Measurements from ENCODE around the gene UBXN1. TPM values are rescaled to one million over a fixed set of nuclear protein-coding genes. Genes with fewer than 3 reads are reported as not detected.

Gene UBXN1
- total RNA-seq, 1 experiment from 2014 or later: 150 TPM

- TF ChIP-seq CTCF (conservative IDR thresholded peaks at IDR 0.05) (no peak), EZH2 (IDR thresholded peaks at IDR 0.05; ENCODE audit: low read depth) (no peak)
- peak overlapping the region; percentile 79; the same call in 1 of the 2 replicates for H3K4me3 ChIP-seq
- peak in 1 of 2 experiments; percentile 47 for DNase-seq
- no peaks in the 10 kb centered on the region for H3K9me2 ChIP-seq (ENCODE audit: insufficient read depth)
- ChIA-PET CTCF (no interaction called here), POLR2A (ENCODE audit: unreplicated experiment) (no interaction called here)
- peaks cover 19% of the 10 kb centered on the region for H3K36me3 ChIP-seq (ENCODE audit: low read depth)
- H3K27ac ChIP-seq: peak overlapping the region; percentile 79; the same call in 1 of the 2 replicates
- H4K20me1 ChIP-seq (ENCODE audit: insufficient read depth): peaks cover 3% of the 10 kb centered on the region; the same call in 1 of the 2 replicates
- H3K27me3 ChIP-seq (ENCODE audit: insufficient read depth, low read depth): no peaks in the 10 kb centered on the region
- intact Hi-C loops (cut with micrococcal nuclease; ENCODE audit: unreplicated experiment): loop anchor here (5.0 to 10.0 kb wide), 5 partner anchors 47 to 127 kb away; partner anchors contain the start of genes B3GAT3, HNRNPUL2, POLR2G and TTC9C
- peaks cover 89% of the 10 kb centered on the region for H3F3A ChIP-seq (ENCODE audit: insufficient read depth, low read depth)
- no TSS peak for BruUV-seq (replicated peaks)
- peak overlapping the region; percentile 72 for H3K4me2 ChIP-seq
- H3K79me2 ChIP-seq (ENCODE audit: low read depth): peaks cover 84% of the 10 kb centered on the region
- H2AFZ ChIP-seq: no peak overlapping the region
- H3K4me1 ChIP-seq (replicated peaks; ENCODE audit: insufficient read depth): peaks cover 52% of the 10 kb centered on the region
- no peaks in the 10 kb centered on the region for H3K9me3 ChIP-seq (ENCODE audit: insufficient read depth, low read depth)
Measured at GRCh38 chr11:62669420-62670161, 9.3 kb downstream of the UBXN1 start.

GRCh38 chr11:62667460-62667859 lies 11.4 kb downstream of the UBXN1 start:
- Histone ChIP-seq H3K9me3 (ENCODE audit: insufficient read depth, low read depth) (no peaks in the 10 kb centered on the region), H3K4me3 (peak overlapping the region; percentile 88; the same call in 1 of the 2 replicates), H3K4me1 (replicated peaks; ENCODE audit: insufficient read depth) (peaks cover 41% of the 10 kb centered on the region), H3K36me3 (ENCODE audit: low read depth) (peaks cover 24% of the 10 kb centered on the region), H3K4me2 (peak overlapping the region; percentile 98), H3K79me2 (ENCODE audit: low read depth) (peaks cover 80% of the 10 kb centered on the region), H3K9me2 (ENCODE audit: insufficient read depth) (no peaks in the 10 kb centered on the region), H3K27ac (peak overlapping the region; percentile 72), H3K27me3 (ENCODE audit: insufficient read depth, low read depth) (no peaks in the 10 kb centered on the region), H2AFZ (no peak overlapping the region), H3F3A (ENCODE audit: insufficient read depth, low read depth) (peaks cover 83% of the 10 kb centered on the region), H4K20me1 (ENCODE audit: insufficient read depth) (no peaks in the 10 kb centered on the region; the same call in none of the 2 replicates)
- POLR2A ChIA-PET (ENCODE audit: unreplicated experiment): interaction anchor here (0.5 to 0.7 kb wide), 6 partner anchors 14 to 249 kb away, joined by 3 to 8 read pairs (median 4); partner anchors contain the start of genes INTS5 and SCGB1A1
- BruUV-seq (replicated peaks): no TSS peak
- no peak for DNase-seq
- CTCF ChIA-PET: no interaction called here
- TF ChIP-seq EZH2 (IDR thresholded peaks at IDR 0.05; ENCODE audit: low read depth): no peak
- no peak for TF ChIP-seq CTCF (conservative IDR thresholded peaks at IDR 0.05)
- intact Hi-C loops (cut with micrococcal nuclease; ENCODE audit: unreplicated experiment): loop anchor here (5.0 kb wide), 3 partner anchors 45 to 125 kb away; partner anchors contain the start of genes B3GAT3 and TUT1

GRCh38 chr11:62666259-62666926 lies 12.5 kb downstream of the UBXN1 start:
- Histone ChIP-seq H3K27ac (peak overlapping the region; percentile 72), H3K9me2 (ENCODE audit: insufficient read depth) (no peaks in the 10 kb centered on the region), H3K4me2 (peak overlapping the region; percentile 98), H3K79me2 (ENCODE audit: low read depth) (peaks cover 72% of the 10 kb centered on the region), H3K27me3 (ENCODE audit: insufficient read depth, low read depth) (no peaks in the 10 kb centered on the region), H3K4me3 (peak overlapping the region; percentile 88), H3K36me3 (ENCODE audit: low read depth) (peaks cover 24% of the 10 kb centered on the region), H3F3A (ENCODE audit: insufficient read depth, low read depth) (peaks cover 85% of the 10 kb centered on the region), H4K20me1 (ENCODE audit: insufficient read depth) (no peaks in the 10 kb centered on the region; the same call in none of the 2 replicates), H3K4me1 (replicated peaks; ENCODE audit: insufficient read depth) (peaks cover 41% of the 10 kb centered on the region), H2AFZ (no peak overlapping the region), H3K9me3 (ENCODE audit: insufficient read depth, low read depth) (no peaks in the 10 kb centered on the region)
- POLR2A ChIA-PET (ENCODE audit: unreplicated experiment): interaction anchor here (0.6 to 0.7 kb wide), 2 partner anchors 63 to 1023 kb away, joined by 3 to 7 read pairs; no protein-coding TSS in a partner anchor
- intact Hi-C loops (cut with micrococcal nuclease; ENCODE audit: unreplicated experiment): loop anchor here (5.0 kb wide), 3 partner anchors 44 to 124 kb away; partner anchors contain the start of genes B3GAT3 and TUT1
- no TSS peak for BruUV-seq (replicated peaks)
- no peak for TF ChIP-seq EZH2 (IDR thresholded peaks at IDR 0.05; ENCODE audit: low read depth)
- no peak for TF ChIP-seq CTCF (conservative IDR thresholded peaks at IDR 0.05)
- CTCF ChIA-PET: no interaction called here
- peak in 1 of 2 experiments; percentile 36 for DNase-seq
